Testis (tissue), 3 donors: Measurements from ENCODE around the gene KRTAP5-6. TPM values are rescaled to one million over a fixed set of nuclear protein-coding genes. Genes with fewer than 3 reads are reported as not detected.

ENCODE experiments used
- DNase-seq: peaks from one replicate; pipeline ENCODE4 v3.0.0-alpha.2; 2019
- H3K27ac ChIP-seq, 2 donors: fragments of 200-600 bp; sonication (generic); one replicate each; pipeline ENCODE4 v1.5.1; 2019
- H3K27me3 ChIP-seq: fragments of 200-600 bp; sonication (generic); one replicate; pipeline ENCODE4 v1.5.1; 2019
- H3K36me3 ChIP-seq: fragments of 200-600 bp; sonication (generic); one replicate; pipeline ENCODE4 v1.5.1; 2017; ENCODE audit warnings: low read depth; ENCODE audit errors: missing control alignments
- H3K4me1 ChIP-seq: fragments of 200-600 bp; sonication (generic); one replicate; pipeline ENCODE4 v1.5.1; 2019
- H3K4me3 ChIP-seq, 2 donors: fragments of 200-600 bp; sonication (generic); one replicate each; pipeline ENCODE4 v1.5.1; 2017 to 2019
- H3K9me3 ChIP-seq: fragments of 200-600 bp; sonication (generic); one replicate; pipeline ENCODE4 v1.5.1; 2017
- CTCF ChIP-seq, 3 experiments: fragments of 450-650 bp in 2 of 3; fragments of 200-600 bp in 1 of 3; sonication (generic) in 1 of 3; IDR thresholded peaks; one replicate each; pipeline ENCODE4 v1.5.1; 2016 to 2019; ENCODE audit warnings: antibody characterized with exemption in 3 of 3, mild to moderate bottlenecking in 2 of 3, moderate library complexity in 1 of 3
- POLR2A ChIP-seq: fragments of 450-650 bp; IDR thresholded peaks from one replicate; pipeline ENCODE4 v1.6.1; 2017; ENCODE audit warnings: antibody characterized with exemption, mild to moderate bottlenecking, moderate library complexity
- WGBS, 2 donors: methylation state at CpG; one replicate each; pipeline ENCODE4 v1.1.5; 2018; 5-methylcytosine and 5-hydroxymethylcytosine counted together
- intact Hi-C: fragments of 100-400 bp; cut with DNase I; formaldehyde crosslinking; loops from one replicate; pipeline ENCODE4 v1.15.1; 2023; ENCODE audit warnings: low total_unique reads
- polyA plus RNA-seq: library from polyadenylated mRNA; stranded (reverse); fragments of 350-450 nt; fragmentation: Illumina TruSeq; extraction: RNeasy Lipid Tissue Mini Kit (QIAGEN cat#74804); gene quantifications from one replicate; pipeline ENCODE4 v1.2.3, GENCODE V29; 2014; ENCODE audit warnings: low read depth, low replicate concordance; ENCODE audit not compliant: insufficient read depth
- total RNA-seq, 2 donors: library from RNA; depleted of rRNA; stranded (reverse); fragments of >200 nt; gene quantifications; one replicate each; pipeline ENCODE4 v1.2.3, GENCODE V29; 2016

KRTAP5-6 gene
- total and polyA plus RNA-seq, 3 donors from 2014 or later = not detected

- no peaks in the 10 kb centered on the region for H3K4me1 ChIP-seq
- H3K9me3 ChIP-seq = no peaks in the 10 kb centered on the region
- TF ChIP-seq POLR2A (no peak), CTCF (IDR thresholded peaks at IDR 0.05) (no peak)
- intact Hi-C loops = no loop called here
- H3K36me3 ChIP-seq = no peaks in the 10 kb centered on the region
- no peak overlapping the region for H3K27ac ChIP-seq
- H3K27me3 ChIP-seq = no peaks in the 10 kb centered on the region
- no peak for DNase-seq
- WGBS, 2 donors = 72 to 82% methylated on average over 11 of the region's 11 CpGs
- H3K4me3 ChIP-seq = no peak overlapping the region
Measured at GRCh38 chr11:1727096-1727690, 30.2 kb downstream of the KRTAP5-6 start.

GRCh38 chr11:1727861-1728260 is 30.9 kb downstream of the KRTAP5-6 start:
- DNase-seq = no peak
- H3K36me3 ChIP-seq = no peaks in the 10 kb centered on the region
- H3K4me1 ChIP-seq = no peaks in the 10 kb centered on the region
- WGBS, 2 donors = 74 to 82% methylated on average over 9 of the region's 9 CpGs
- intact Hi-C loops = no loop called here
- TF ChIP-seq POLR2A = no peak
- TF ChIP-seq CTCF (IDR thresholded peaks at IDR 0.05) = no peak
- no peaks in the 10 kb centered on the region for H3K27me3 ChIP-seq
- no peak overlapping the region for H3K4me3 ChIP-seq
- no peaks in the 10 kb centered on the region for H3K9me3 ChIP-seq
- H3K27ac ChIP-seq = no peak overlapping the region

- WGBS, 2 donors = 68 to 73% methylated on average over 4 of the region's 4 CpGs
- intact Hi-C loops = no loop called here
- no peak for DNase-seq
- Histone ChIP-seq H3K27ac (no peak overlapping the region), H3K27me3 (no peaks in the 10 kb centered on the region), H3K4me3 (no peak overlapping the region), H3K9me3 (no peaks in the 10 kb centered on the region), H3K4me1 (no peaks in the 10 kb centered on the region), H3K36me3 (no peaks in the 10 kb centered on the region)
- TF ChIP-seq CTCF (IDR thresholded peaks at IDR 0.05) (no peak), POLR2A (no peak)
Measured at GRCh38 chr11:1728301-1728700, 31.3 kb downstream of the KRTAP5-6 start.

- Histone ChIP-seq H3K36me3 (no peaks in the 10 kb centered on the region), H3K27me3 (no peaks in the 10 kb centered on the region), H3K4me1 (no peaks in the 10 kb centered on the region), H3K27ac (no peak overlapping the region), H3K4me3 (no peak overlapping the region), H3K9me3 (no peaks in the 10 kb centered on the region)
- no peak for DNase-seq
- 55 to 77% methylated on average over 23 to 25 of the region's 25 CpGs for WGBS, 2 donors
- TF ChIP-seq CTCF (IDR thresholded peaks at IDR 0.05) (no peak), POLR2A (no peak)
- intact Hi-C loops = no loop called here
Measured at GRCh38 chr11:1728931-1729691, 32.1 kb downstream of the KRTAP5-6 start.

GRCh38 chr11:1729692-1730011 is 32.7 kb downstream of the KRTAP5-6 start:
- no peaks in the 10 kb centered on the region for H3K27me3 ChIP-seq
- no peaks in the 10 kb centered on the region for H3K4me1 ChIP-seq
- H3K36me3 ChIP-seq = no peaks in the 10 kb centered on the region
- no peak for DNase-seq
- no peak overlapping the region for H3K4me3 ChIP-seq
- intact Hi-C loops = no loop called here
- no peak for TF ChIP-seq POLR2A
- TF ChIP-seq CTCF (IDR thresholded peaks at IDR 0.05) = no peak
- WGBS, 2 donors = 60 to 67% methylated on average over 9 of the region's 9 CpGs
- H3K9me3 ChIP-seq = no peaks in the 10 kb centered on the region
- H3K27ac ChIP-seq = no peak overlapping the region
